Erythroblast (primary cell): ENCODE data around the gene ZNF331.

ENCODE experiments used
- GATA1 ChIP-seq: IDR thresholded peaks from 2 replicates; pipeline ENCODE4 v1.6.1; 2011; ENCODE audit warnings: low read depth, mild to moderate bottlenecking, control low read depth, low read length, moderate library complexity
- POLR2A ChIP-seq: IDR thresholded peaks from 2 replicates; pipeline ENCODE4 v1.6.1; 2011; ENCODE audit warnings: mild to moderate bottlenecking, low read length

GRCh38 chr19:53540091-53540490 is 2.1 kb downstream of the ZNF331 start:
- TF ChIP-seq POLR2A = peak; percentile 42
- TF ChIP-seq GATA1 = no peak
